HL-60 (cell line): ENCODE measurements around the gene EPS8L1.

ENCODE experiments used
- TF ChIP-seq, protein P1 (sequence below): IDR thresholded peaks from one replicate; pipeline ENCODE4 v1.5.1; 2011; ENCODE audit warnings: low read length, control low read depth, inconsistent platforms; ENCODE audit not compliant: insufficient read depth
- TF ChIP-seq, protein P2 (sequence below): IDR thresholded peaks from 2 replicates; pipeline ENCODE4 v1.6.1; 2012; ENCODE audit warnings: low read depth; ENCODE audit not compliant: insufficient replicate concordance

DNA sequence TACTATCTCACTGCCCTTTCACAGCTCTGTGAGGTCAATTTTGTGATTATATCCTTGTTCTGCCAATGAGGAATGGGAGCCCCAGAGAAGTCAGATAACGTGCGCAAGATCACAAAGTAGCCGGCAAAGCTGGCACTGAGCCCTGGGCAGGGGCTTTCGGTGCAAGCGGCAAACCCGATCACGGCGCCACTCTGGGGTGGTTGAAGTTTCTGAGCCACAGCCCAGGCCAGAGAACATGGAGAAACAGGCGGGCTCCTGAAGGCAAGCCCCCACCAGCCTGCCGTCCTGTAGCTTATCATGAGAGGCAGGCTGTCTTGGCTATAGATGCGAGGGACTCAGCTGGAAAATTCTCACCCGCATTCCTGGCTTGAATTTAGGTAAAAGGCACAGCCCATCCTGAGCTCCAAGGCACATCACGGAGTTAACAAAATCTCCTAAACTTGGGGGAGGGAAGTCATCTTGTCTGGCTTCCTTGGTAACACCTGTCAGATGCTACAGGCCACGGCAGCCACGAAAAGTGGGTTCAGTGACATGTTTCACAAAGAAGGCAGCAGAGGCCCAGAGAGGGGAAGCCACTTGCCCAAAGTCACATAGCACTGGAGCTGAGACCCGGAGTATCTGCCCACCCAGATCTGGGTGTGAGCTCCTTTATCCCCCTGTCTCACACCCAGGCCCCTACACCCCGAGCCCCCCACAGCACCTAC, 60.9 kb downstream of the EPS8L1 start:
- TF ChIP-seq, protein P1, sequence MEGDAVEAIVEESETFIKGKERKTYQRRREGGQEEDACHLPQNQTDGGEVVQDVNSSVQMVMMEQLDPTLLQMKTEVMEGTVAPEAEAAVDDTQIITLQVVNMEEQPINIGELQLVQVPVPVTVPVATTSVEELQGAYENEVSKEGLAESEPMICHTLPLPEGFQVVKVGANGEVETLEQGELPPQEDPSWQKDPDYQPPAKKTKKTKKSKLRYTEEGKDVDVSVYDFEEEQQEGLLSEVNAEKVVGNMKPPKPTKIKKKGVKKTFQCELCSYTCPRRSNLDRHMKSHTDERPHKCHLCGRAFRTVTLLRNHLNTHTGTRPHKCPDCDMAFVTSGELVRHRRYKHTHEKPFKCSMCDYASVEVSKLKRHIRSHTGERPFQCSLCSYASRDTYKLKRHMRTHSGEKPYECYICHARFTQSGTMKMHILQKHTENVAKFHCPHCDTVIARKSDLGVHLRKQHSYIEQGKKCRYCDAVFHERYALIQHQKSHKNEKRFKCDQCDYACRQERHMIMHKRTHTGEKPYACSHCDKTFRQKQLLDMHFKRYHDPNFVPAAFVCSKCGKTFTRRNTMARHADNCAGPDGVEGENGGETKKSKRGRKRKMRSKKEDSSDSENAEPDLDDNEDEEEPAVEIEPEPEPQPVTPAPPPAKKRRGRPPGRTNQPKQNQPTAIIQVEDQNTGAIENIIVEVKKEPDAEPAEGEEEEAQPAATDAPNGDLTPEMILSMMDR: no peak
- TF ChIP-seq, protein P2, sequence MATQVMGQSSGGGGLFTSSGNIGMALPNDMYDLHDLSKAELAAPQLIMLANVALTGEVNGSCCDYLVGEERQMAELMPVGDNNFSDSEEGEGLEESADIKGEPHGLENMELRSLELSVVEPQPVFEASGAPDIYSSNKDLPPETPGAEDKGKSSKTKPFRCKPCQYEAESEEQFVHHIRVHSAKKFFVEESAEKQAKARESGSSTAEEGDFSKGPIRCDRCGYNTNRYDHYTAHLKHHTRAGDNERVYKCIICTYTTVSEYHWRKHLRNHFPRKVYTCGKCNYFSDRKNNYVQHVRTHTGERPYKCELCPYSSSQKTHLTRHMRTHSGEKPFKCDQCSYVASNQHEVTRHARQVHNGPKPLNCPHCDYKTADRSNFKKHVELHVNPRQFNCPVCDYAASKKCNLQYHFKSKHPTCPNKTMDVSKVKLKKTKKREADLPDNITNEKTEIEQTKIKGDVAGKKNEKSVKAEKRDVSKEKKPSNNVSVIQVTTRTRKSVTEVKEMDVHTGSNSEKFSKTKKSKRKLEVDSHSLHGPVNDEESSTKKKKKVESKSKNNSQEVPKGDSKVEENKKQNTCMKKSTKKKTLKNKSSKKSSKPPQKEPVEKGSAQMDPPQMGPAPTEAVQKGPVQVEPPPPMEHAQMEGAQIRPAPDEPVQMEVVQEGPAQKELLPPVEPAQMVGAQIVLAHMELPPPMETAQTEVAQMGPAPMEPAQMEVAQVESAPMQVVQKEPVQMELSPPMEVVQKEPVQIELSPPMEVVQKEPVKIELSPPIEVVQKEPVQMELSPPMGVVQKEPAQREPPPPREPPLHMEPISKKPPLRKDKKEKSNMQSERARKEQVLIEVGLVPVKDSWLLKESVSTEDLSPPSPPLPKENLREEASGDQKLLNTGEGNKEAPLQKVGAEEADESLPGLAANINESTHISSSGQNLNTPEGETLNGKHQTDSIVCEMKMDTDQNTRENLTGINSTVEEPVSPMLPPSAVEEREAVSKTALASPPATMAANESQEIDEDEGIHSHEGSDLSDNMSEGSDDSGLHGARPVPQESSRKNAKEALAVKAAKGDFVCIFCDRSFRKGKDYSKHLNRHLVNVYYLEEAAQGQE: no peak
